ENCODE data around the gene CAVIN4. TPM values are rescaled to one million over a fixed set of nuclear protein-coding genes. Genes with fewer than 3 reads are reported as not detected.

The CAVIN4 gene
- total RNA-seq, 1 donor from 2014 or later = 39.9 TPM

- DNase-seq = no peak
Observed at GRCh38 chr9:100591139-100591538, 13.3 kb downstream of the CAVIN4 start.

- no peak for DNase-seq
Observed at GRCh38 chr9:100591639-100592412, 13.9 kb downstream of the CAVIN4 start.

DNA sequence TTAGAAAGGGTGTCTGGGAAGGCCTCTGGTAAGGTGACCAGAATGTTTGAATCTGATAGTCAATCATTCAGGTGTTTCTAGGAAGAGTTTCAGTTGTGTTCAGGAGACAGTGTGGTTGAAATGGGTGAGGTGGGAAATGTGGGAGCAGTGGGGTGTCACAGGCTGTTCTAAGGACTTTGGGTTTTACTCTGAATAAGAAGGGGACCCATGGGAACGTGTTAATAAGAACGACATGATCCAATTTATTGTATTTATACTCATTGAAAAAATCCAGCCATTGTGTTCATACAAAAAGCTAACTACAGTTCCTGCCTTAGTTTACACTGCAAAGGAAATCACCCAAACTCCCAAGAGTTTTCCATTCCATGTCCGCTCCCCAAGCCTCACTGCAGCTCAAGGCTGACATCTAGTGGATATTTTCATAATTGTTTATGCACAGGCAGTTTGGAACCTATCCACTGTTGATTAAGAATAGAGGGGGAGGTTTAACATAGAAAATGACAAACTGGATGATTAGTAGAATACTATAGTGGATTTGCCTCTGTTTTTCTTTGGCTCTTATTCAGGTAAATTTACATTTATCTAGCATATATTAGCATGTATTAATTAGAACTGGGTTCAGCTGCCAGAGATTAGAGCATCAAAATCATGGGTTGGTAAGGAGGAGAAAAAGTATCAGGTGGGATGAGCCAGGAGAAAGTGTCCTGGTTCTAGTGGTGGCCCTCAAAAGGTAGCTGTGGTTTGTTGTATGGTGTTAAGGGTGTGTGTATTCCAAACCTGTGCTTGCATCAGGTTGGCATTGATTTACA lies 17.7 kb downstream of the CAVIN4 start:
- peak; percentile 72 for DNase-seq

DNA sequence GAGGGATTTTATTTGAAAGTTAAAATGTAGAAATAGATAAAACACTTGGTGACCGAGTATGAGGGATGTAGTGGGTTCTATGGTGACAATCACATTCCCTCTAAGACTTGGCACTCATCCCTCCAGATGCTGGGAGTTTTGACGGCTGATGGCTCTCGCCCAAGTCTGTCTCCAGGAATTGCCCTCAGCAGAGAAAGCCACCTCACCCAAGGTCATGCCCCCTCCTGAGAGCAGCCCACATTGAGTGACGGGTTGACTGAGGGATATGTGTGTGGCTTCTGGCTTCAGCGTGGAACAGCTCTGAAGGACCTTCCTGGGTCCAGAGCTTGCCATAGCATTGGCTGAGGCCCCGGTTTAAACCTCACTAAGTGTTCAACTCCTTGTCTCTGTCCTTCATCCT lies 19.4 kb downstream of the CAVIN4 start:
- DNase-seq = no peak

DNA sequence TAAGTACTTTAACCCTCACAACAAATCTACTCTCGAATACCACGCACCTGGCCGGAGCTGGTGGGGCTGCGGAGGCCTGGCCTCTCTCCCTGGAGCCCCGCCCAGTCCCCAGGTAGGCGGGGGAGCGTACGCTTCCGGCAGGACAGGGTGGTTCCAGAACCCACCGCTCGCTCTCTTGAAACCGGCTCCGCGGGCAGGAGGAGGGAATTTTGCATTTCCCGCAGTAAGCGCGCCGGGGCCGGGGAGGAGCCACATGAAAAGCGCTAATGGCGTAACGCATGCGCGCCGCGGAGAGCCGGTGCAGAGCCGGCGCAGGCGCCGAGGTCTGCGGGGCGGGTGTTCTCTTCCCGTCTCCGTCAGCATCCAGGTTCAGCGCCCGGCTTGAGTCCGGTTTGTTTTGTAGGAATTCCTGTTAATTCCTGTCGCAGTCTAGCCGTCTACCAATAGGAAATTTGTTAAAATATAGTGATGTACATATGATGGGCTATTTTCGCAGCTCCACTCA lies 20.8 kb downstream of the CAVIN4 start:
- peak; percentile 65 for DNase-seq

DNA sequence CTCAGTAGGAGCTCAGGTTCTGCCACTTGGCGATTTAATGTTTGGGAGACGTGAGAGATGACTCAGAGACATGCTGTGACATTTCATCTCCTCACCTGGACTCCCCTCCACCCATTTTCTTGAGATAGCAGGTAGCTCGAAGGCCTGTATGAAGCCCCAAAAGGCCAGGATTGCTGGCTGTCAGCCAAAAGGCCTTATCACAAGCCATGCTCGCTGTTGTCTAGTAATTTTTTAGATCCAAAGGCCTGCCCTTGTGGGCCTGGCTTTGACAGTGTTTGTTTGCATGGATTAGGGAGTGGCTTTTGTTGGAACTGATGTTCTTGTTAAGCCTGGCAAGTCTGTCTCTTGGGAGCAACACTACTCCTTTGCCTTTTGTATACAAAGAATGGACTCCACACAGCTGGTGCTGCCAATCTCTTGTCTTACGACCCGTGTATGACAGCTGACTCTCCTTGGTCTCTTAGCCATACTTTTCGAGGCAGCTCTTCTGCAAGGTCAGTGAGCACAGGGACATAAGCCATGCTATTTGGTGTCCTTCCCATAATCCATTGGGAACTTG lies 22.7 kb downstream of the CAVIN4 start:
- no peak for DNase-seq

GRCh38 chr9:100601216-100601615 lies 23.3 kb downstream of the CAVIN4 start:
- no peak for DNase-seq

DNA sequence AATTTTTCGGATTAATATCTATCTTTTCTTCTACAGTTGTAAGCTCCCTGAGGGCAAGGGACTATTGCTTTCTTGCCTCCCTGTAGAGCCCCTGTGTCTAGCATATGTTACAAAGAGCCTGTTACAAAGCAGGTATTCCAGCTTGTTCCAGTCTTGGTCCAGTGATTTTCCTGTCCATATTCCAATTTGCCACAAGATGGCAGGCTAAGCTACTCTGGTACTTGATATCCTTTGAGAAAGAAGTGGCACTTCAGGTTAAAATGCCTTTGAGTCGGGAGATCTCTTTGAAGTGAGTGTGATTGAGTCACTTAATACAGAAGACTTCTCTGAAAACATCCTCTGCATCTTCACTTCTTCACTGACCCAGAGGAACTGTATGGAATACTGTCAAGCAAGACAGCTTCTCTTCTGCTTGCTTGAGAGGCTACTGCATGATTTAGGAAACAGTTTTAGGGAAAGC lies 24.5 kb downstream of the CAVIN4 start:
- DNase-seq = peak; percentile 34

- DNase-seq = no peak
Observed at GRCh38 chr9:100605405-100605804, 27.5 kb downstream of the CAVIN4 start.

DNA sequence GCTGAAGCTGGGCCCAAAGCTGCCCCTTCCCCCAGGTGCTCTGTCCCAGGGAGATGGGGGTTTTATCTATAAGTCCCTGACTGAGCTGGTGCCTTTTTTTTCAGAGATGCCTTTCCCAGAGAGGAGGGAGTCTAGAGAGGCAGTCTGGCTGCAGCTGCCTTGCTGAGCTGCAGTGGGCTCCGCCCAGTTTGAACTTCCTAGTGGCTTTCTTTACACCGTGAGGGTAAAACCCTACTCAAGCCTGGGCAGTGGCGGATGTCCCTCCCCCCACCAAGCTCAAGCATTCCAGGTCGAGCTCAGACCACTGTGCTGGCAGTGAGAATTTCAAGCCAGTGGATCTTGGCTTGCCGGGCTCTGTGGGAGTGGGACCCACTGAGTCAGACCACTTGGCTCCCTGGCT lies 41.3 kb downstream of the CAVIN4 start:
- DNase-seq = no peak

DNA sequence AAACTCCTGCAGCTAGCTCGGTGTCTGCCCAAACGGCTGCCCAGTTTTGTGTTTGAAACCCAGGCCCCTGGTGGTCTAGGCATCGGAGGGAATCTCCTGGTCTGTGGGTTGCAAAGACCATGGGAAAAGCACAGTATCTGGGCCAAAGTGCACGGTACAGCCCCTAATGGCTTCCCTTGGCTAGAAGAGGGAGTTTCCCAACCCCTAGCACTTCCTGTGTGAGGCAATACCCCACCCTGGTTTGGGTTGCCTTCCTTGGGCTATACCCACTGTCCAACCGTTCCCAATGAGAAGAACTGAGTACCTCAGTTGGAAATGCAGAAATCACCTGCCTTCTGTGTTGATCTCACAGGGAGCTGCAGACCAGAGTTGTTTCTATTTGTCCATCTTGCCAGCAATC lies 41.8 kb downstream of the CAVIN4 start:
- DNase-seq = no peak

GRCh38 chr9:100623969-100624368 lies 46.1 kb downstream of the CAVIN4 start:
- no peak for DNase-seq

DNA sequence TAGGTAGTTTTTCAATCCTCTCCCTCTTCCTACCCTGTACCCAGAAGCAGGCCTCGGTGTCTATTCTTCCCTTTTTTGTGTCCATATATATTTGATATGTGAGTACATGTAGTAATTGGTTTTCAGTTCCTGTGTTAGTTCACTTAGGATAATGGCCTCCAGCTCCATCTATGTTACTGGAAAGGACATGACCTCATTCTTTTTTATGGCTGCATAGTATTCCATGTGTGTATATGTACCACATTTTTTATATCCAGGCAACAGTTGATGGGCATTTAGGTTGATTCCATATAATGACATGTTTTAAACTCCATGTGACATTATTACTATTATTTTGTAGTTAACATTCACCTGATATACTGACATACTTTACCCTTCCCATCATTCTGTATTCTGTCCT lies 49.1 kb downstream of the CAVIN4 start:
- DNase-seq = no peak

GRCh38 chr9:100637787-100638186 lies 59.9 kb downstream of the CAVIN4 start:
- no peak for DNase-seq

Other genes with a start within 250 kb of the CAVIN4 start
- 33.6 TPM for gene TEX10, start 225.1 kb upstream of the CAVIN4 start, total RNA-seq
- 11.1 TPM for gene MSANTD3, start 150.9 kb upstream of the CAVIN4 start, total RNA-seq
- 4.7 TPM for gene TMEFF1, start 104.9 kb upstream of the CAVIN4 start, total RNA-seq

Data from skin of body (tissue), 2 donors.